ENCODE measurements around the gene FILIP1L.

DNA sequence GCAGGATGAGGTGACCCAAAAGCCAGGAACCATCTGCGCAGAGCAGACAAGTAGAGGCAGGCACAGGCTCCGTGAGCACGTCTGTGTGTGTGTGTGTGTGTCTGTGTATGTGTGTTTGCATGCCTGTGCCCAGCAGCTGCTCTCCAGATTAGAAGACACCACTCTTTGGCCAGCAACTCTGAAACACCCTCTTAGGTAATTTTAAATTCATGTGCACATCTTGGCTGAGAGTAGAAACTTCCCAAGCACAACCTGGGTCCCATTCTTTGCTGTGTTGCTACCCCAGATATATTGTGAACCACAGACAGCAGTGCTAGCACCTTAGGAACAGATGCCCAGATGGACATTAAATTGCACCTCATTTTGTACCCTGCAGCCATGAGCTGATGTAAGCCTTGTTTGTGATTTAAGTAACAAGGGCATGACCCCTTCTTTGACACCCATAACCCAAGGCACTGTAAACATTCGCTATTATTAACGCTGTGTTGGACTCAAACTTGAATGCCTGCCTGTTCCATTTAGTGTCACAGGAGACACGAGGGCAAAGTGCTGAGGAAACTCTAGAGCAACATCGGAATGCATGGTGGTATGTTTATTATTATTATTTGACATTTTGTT, at the start of gene FILIP1L:
- TF ChIP-seq MAFK (IDR thresholded peaks at IDR 0.05; ENCODE audit: low read depth, low read length) (no peak), CEBPB (IDR thresholded peaks at IDR 0.05; ENCODE audit: low read depth, low read length) (no peak), CTCF (conservative IDR thresholded peaks at IDR 0.05; ENCODE audit: low read depth, low read length) (no peak), MAZ (IDR thresholded peaks at IDR 0.05; ENCODE audit: borderline replicate concordance, low read depth, low read length) (no peak), POLR2A (IDR thresholded peaks at IDR 0.05; ENCODE audit: low read depth, low read length) (no peak), MXI1 (IDR thresholded peaks at IDR 0.05; ENCODE audit: borderline replicate concordance, low read depth, low read length) (no peak), FOS (IDR thresholded peaks at IDR 0.05; ENCODE audit: low read depth, low read length) (no peak), NFE2L2 (IDR thresholded peaks at IDR 0.05; ENCODE audit: low read depth, low read length) (no peak)
- TF ChIP-seq, protein P1, sequence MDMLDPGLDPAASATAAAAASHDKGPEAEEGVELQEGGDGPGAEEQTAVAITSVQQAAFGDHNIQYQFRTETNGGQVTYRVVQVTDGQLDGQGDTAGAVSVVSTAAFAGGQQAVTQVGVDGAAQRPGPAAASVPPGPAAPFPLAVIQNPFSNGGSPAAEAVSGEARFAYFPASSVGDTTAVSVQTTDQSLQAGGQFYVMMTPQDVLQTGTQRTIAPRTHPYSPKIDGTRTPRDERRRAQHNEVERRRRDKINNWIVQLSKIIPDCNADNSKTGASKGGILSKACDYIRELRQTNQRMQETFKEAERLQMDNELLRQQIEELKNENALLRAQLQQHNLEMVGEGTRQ (IDR thresholded peaks at IDR 0.05; ENCODE audit: low read depth, low read length), result no peak

Data from IMR-90 (cell line).